ENCODE data around the gene ELAC2. TPM values are rescaled to one million over a fixed set of nuclear protein-coding genes. Genes with fewer than 3 reads are reported as not detected.

The ELAC2 gene
- total RNA-seq, 1 experiment from 2014 or later: 67.4 TPM

GRCh38 chr17:13054666-13055065 lies 36.8 kb upstream of the ELAC2 start:
- H3K4me3 Mint-ChIP-seq (ENCODE audit: unreplicated experiment): no peak overlapping the region
- H3K9me3 Mint-ChIP-seq (ENCODE audit: unreplicated experiment): no peaks in the 10 kb centered on the region
- no peaks in the 10 kb centered on the region for H3K4me1 Mint-ChIP-seq (ENCODE audit: insufficient read depth, unreplicated experiment)
- CTCF ChIA-PET: interaction anchor here (0.6 to 1.5 kb wide), 2 partner anchors 12 to 229 kb away, joined by 3 read pairs; no protein-coding TSS in a partner anchor
- BruUV-seq (replicated peaks): no TSS peak
- no peaks in the 10 kb centered on the region for H3K36me3 Mint-ChIP-seq (ENCODE audit: insufficient read depth, unreplicated experiment)
- intact Hi-C loops (cut with micrococcal nuclease): no loop called here
- H3K27me3 Mint-ChIP-seq (ENCODE audit: insufficient read depth, unreplicated experiment): peaks cover 50% of the 10 kb centered on the region
- H3K27ac Mint-ChIP-seq (ENCODE audit: low read depth, unreplicated experiment): no peak overlapping the region
- no peak for DNase-seq (ENCODE audit: unreplicated experiment)
- POLR2A ChIA-PET: interaction anchor here (0.6 kb wide), 1 partner anchor 40 kb away, joined by 3 read pairs; no protein-coding TSS in a partner anchor
- no peak for TF ChIP-seq CTCF (IDR thresholded peaks at IDR 0.05; ENCODE audit: unreplicated experiment)

- no peak for TF ChIP-seq CTCF (IDR thresholded peaks at IDR 0.05; ENCODE audit: unreplicated experiment)
- no peaks in the 10 kb centered on the region for H3K4me1 Mint-ChIP-seq (ENCODE audit: insufficient read depth, unreplicated experiment)
- no peak overlapping the region for H3K27ac Mint-ChIP-seq (ENCODE audit: low read depth, unreplicated experiment)
- intact Hi-C loops (cut with micrococcal nuclease): no loop called here
- ChIA-PET POLR2A (no interaction called here), CTCF (interaction anchor here (0.9 to 2.3 kb wide), 2 partner anchors 11 to 22 kb away, joined by 3 to 12 read pairs; no protein-coding TSS in a partner anchor)
- DNase-seq (ENCODE audit: unreplicated experiment): no peak
- H3K4me3 Mint-ChIP-seq (ENCODE audit: unreplicated experiment): no peak overlapping the region
- no TSS peak for BruUV-seq (replicated peaks)
- H3K36me3 Mint-ChIP-seq (ENCODE audit: insufficient read depth, unreplicated experiment): no peaks in the 10 kb centered on the region
- H3K27me3 Mint-ChIP-seq (ENCODE audit: insufficient read depth, unreplicated experiment): peaks cover 64% of the 10 kb centered on the region
- no peaks in the 10 kb centered on the region for H3K9me3 Mint-ChIP-seq (ENCODE audit: unreplicated experiment)
Observed at GRCh38 chr17:13051915-13052314, 34.1 kb upstream of the ELAC2 start.

- BruUV-seq (replicated peaks): no TSS peak
- ChIA-PET POLR2A (no interaction called here), CTCF (interaction anchor here (1.4 to 8.1 kb wide), 2 partner anchors 16 to 866 kb away, joined by 3 to 61 read pairs; no protein-coding TSS in a partner anchor)
- peaks cover 1% of the 10 kb centered on the region for H3K36me3 Mint-ChIP-seq (ENCODE audit: insufficient read depth, unreplicated experiment)
- peaks cover 75% of the 10 kb centered on the region for H3K27me3 Mint-ChIP-seq (ENCODE audit: insufficient read depth, unreplicated experiment)
- H3K4me1 Mint-ChIP-seq (ENCODE audit: insufficient read depth, unreplicated experiment): no peaks in the 10 kb centered on the region
- DNase-seq (ENCODE audit: unreplicated experiment): no peak
- no peaks in the 10 kb centered on the region for H3K9me3 Mint-ChIP-seq (ENCODE audit: unreplicated experiment)
- no peak overlapping the region for H3K27ac Mint-ChIP-seq (ENCODE audit: low read depth, unreplicated experiment)
- H3K4me3 Mint-ChIP-seq (ENCODE audit: unreplicated experiment): no peak overlapping the region
- TF ChIP-seq CTCF (IDR thresholded peaks at IDR 0.05; ENCODE audit: unreplicated experiment): no peak
- intact Hi-C loops (cut with micrococcal nuclease): no loop called here
Observed at GRCh38 chr17:13047011-13047606, 29.3 kb upstream of the ELAC2 start.

- intact Hi-C loops (cut with micrococcal nuclease): no loop called here
- ChIA-PET CTCF (interaction anchor here (8.1 kb wide), 1 partner anchor 15 kb away, joined by 61 read pairs; no protein-coding TSS in a partner anchor), POLR2A (no interaction called here)
- Mint-ChIP-seq H3K27ac (ENCODE audit: low read depth, unreplicated experiment) (no peak overlapping the region), H3K4me1 (ENCODE audit: insufficient read depth, unreplicated experiment) (no peaks in the 10 kb centered on the region), H3K4me3 (ENCODE audit: unreplicated experiment) (no peak overlapping the region), H3K9me3 (ENCODE audit: unreplicated experiment) (no peaks in the 10 kb centered on the region), H3K27me3 (ENCODE audit: insufficient read depth, unreplicated experiment) (peaks cover 75% of the 10 kb centered on the region), H3K36me3 (ENCODE audit: insufficient read depth, unreplicated experiment) (peaks cover 6% of the 10 kb centered on the region)
- no peak for TF ChIP-seq CTCF (IDR thresholded peaks at IDR 0.05; ENCODE audit: unreplicated experiment)
- DNase-seq (ENCODE audit: unreplicated experiment): no peak
- no TSS peak for BruUV-seq (replicated peaks)
Observed at GRCh38 chr17:13046361-13046760, 28.5 kb upstream of the ELAC2 start.
